IMR-90 (cell line): ENCODE data around the gene PLOD3. TPM values are rescaled to one million over a fixed set of nuclear protein-coding genes. Genes with fewer than 3 reads are reported as not detected.

Experiments used
- ATAC-seq: fragments of 200-7000 bp; cut with Tn5 transposase; 2 replicates; pipeline ENCODE4 v1.9.1; 2020; ENCODE audit warnings: low read depth, mild to moderate bottlenecking, moderate library complexity
- BruUV-seq: library from RNA; stranded (reverse); fragments of 400-500 nt; replicated peaks from 2 replicates; lab custom pipeline; 2021; lab: Mats Ljungman, UMichigan
- CTCF ChIA-PET: fragments of 300-600 bp; formaldehyde crosslinking; extraction: SDS; loops from one replicate; lab custom pipeline; 2021; ENCODE audit warnings: antibody characterized with exemption; lab: Yijun Ruan, JAX
- POLR2A ChIA-PET: fragments of 300-600 bp; sonication (Branson Sonifier 250); formaldehyde crosslinking; loops from one replicate; lab custom pipeline; 2022; ENCODE audit warnings: antibody characterized with exemption; ENCODE audit not compliant: unreplicated experiment; lab: Charles Lee
- DNase-seq: peaks from one replicate; pipeline ENCODE4 v3.0.0; 2013
- H2AFZ ChIP-seq: replicated peaks from 2 replicates; pipeline ENCODE3; 2013; ENCODE audit warnings: low read length, mild to moderate bottlenecking; ENCODE audit not compliant: poor library complexity
- H2AK5ac ChIP-seq: 2 replicates; pipeline ENCODE4 v1.6.1; 2013; ENCODE audit warnings: low read depth, low read length, inconsistent platforms
- H2AK9ac ChIP-seq: replicated peaks from 2 replicates; pipeline ENCODE3; 2013; ENCODE audit warnings: mild to moderate bottlenecking, low read depth, low read length, moderate library complexity; ENCODE audit not compliant: poor library complexity
- H2BK120ac ChIP-seq: 2 replicates; pipeline ENCODE4 v1.6.1; 2013; ENCODE audit warnings: low read depth, low read length, inconsistent platforms
- H2BK15ac ChIP-seq: 3 replicates; pipeline ENCODE4 v1.6.1; 2013; ENCODE audit warnings: low read depth, low read length, inconsistent platforms
- H2BK20ac ChIP-seq: 2 replicates; pipeline ENCODE4 v1.6.1; 2013; ENCODE audit warnings: low read depth, mild to moderate bottlenecking, inconsistent platforms, low read length, moderate library complexity
- H2BK5ac ChIP-seq: 2 replicates; pipeline ENCODE4 v1.6.1; 2013; ENCODE audit warnings: mild to moderate bottlenecking, low read depth, low read length, inconsistent platforms; ENCODE audit not compliant: poor library complexity, severe bottlenecking
- H3K14ac ChIP-seq: replicated peaks from 2 replicates; pipeline ENCODE4 v1.6.1; 2013; ENCODE audit warnings: low read depth, low read length, inconsistent platforms
- H3K18ac ChIP-seq: 2 replicates; pipeline ENCODE4 v1.6.1; 2013; ENCODE audit warnings: low read depth, low read length, control low read depth
- H3K23ac ChIP-seq: 2 replicates; pipeline ENCODE4 v1.6.1; 2013; ENCODE audit warnings: low read depth, low read length, inconsistent platforms
- H3K27ac ChIP-seq: 2 replicates; pipeline ENCODE4 v1.5.1; 2013; ENCODE audit warnings: mild to moderate bottlenecking, control low read depth, low read length; ENCODE audit not compliant: insufficient read depth
- H3K27me3 ChIP-seq: 2 replicates; pipeline ENCODE4 v1.6.1; 2013; ENCODE audit warnings: low read length; ENCODE audit not compliant: control insufficient read depth, insufficient read depth
- H3K36me3 ChIP-seq: 2 replicates; pipeline ENCODE4 v1.6.1; 2013; ENCODE audit warnings: low read length, mixed read lengths; ENCODE audit not compliant: control insufficient read depth, insufficient read depth
- H3K4ac ChIP-seq: 2 replicates; pipeline ENCODE4 v1.6.1; 2013; ENCODE audit warnings: low read depth, low read length, inconsistent platforms
- H3K4me1 ChIP-seq: 2 replicates; pipeline ENCODE4 v1.6.1; 2013; ENCODE audit warnings: low read length, mixed read lengths; ENCODE audit not compliant: control insufficient read depth, insufficient read depth
- H3K4me2 ChIP-seq: 2 replicates; pipeline ENCODE4 v1.6.1; 2013; ENCODE audit warnings: low read depth, mild to moderate bottlenecking, control low read depth, low read length, moderate library complexity
- H3K4me3 ChIP-seq: 2 replicates; pipeline ENCODE4 v1.5.1; 2013; ENCODE audit warnings: low read depth, mild to moderate bottlenecking, control low read depth, low read length, moderate library complexity; ENCODE audit not compliant: insufficient read depth
- H3K56ac ChIP-seq: 2 replicates; pipeline ENCODE4 v1.6.1; 2013; ENCODE audit warnings: low read length, inconsistent platforms; ENCODE audit not compliant: insufficient read depth; ENCODE audit errors: extremely low read depth
- H3K79me1 ChIP-seq, 2 experiments: 2 replicates each; pipeline ENCODE4 v1.6.1; 2013; ENCODE audit warnings: low read length in 2 of 2, inconsistent platforms in 1 of 2, low read depth in 1 of 2
- H3K9ac ChIP-seq: 2 replicates; pipeline ENCODE4 v1.6.1; 2013; ENCODE audit warnings: low read depth, low read length, control low read depth
- H3K9me1 ChIP-seq: 2 replicates; pipeline ENCODE4 v1.6.1; 2013; ENCODE audit warnings: low read length, inconsistent platforms; ENCODE audit not compliant: insufficient read depth
- H3K9me3 ChIP-seq: 2 replicates; pipeline ENCODE4 v1.6.1; 2013; ENCODE audit warnings: low read length; ENCODE audit not compliant: control insufficient read depth, insufficient read depth
- H4K20me1 ChIP-seq: 2 replicates; pipeline ENCODE4 v1.6.1; 2013; ENCODE audit warnings: low read length, inconsistent platforms; ENCODE audit not compliant: insufficient read depth
- H4K5ac ChIP-seq: 2 replicates; pipeline ENCODE4 v1.6.1; 2013; ENCODE audit warnings: mild to moderate bottlenecking, low read depth, low read length, control low read depth
- H4K8ac ChIP-seq, 2 experiments: 2 replicates each; pipeline ENCODE4 v1.6.1; 2013; ENCODE audit warnings: low read depth in 2 of 2, low read length in 2 of 2, control low read depth in 1 of 2, inconsistent platforms in 1 of 2
- H4K91ac ChIP-seq: 2 replicates; pipeline ENCODE4 v1.6.1; 2013; ENCODE audit warnings: low read depth, low read length, inconsistent platforms; ENCODE audit not compliant: insufficient read depth
- BHLHE40 ChIP-seq: fragments of 150-350 bp; IDR thresholded peaks from 2 replicates; pipeline ENCODE4 v1.6.1; 2016; ENCODE audit warnings: mild to moderate bottlenecking, low read depth, low read length
- CEBPB ChIP-seq: IDR thresholded peaks from 2 replicates; pipeline ENCODE4 v1.6.1; 2012; ENCODE audit warnings: low read depth, low read length, improper control_type of control experiment
- CHD1 ChIP-seq: IDR thresholded peaks from 2 replicates; pipeline ENCODE4 v1.6.1; 2012; ENCODE audit warnings: low read depth, low read length, improper control_type of control experiment
- CTCF ChIP-seq: conservative IDR thresholded peaks from 2 replicates; pipeline ENCODE4 v1.5.1; 2012; ENCODE audit warnings: mild to moderate bottlenecking, low read depth, low read length, improper control_type of control experiment
- ELK1 ChIP-seq: fragments of 150-350 bp; IDR thresholded peaks from 2 replicates; pipeline ENCODE4 v1.6.1; 2016; ENCODE audit warnings: low read depth, mild to moderate bottlenecking, low read length, moderate library complexity, borderline replicate concordance
- FOS ChIP-seq: fragments of 150-350 bp; IDR thresholded peaks from 2 replicates; pipeline ENCODE4 v1.6.1; 2016; ENCODE audit warnings: low read depth, low read length
- MAZ ChIP-seq: IDR thresholded peaks from 2 replicates; pipeline ENCODE4 v1.6.1; 2012; ENCODE audit warnings: low read depth, mild to moderate bottlenecking, low read length, improper control_type of control experiment, moderate library complexity, borderline replicate concordance
- MXI1 ChIP-seq: IDR thresholded peaks from 2 replicates; pipeline ENCODE4 v1.6.1; 2012; ENCODE audit warnings: low read depth, mild to moderate bottlenecking, low read length, moderate library complexity, borderline replicate concordance
- NFE2L2 ChIP-seq: fragments of 150-350 bp; IDR thresholded peaks from 2 replicates; pipeline ENCODE4 v1.6.1; 2016; ENCODE audit warnings: low read depth, mild to moderate bottlenecking, low read length
- POLR2A ChIP-seq: IDR thresholded peaks from 2 replicates; pipeline ENCODE4 v1.6.1; 2012; ENCODE audit warnings: mild to moderate bottlenecking, low read depth, low read length
- RCOR1 ChIP-seq: IDR thresholded peaks from 2 replicates; pipeline ENCODE4 v1.6.1; 2012; ENCODE audit warnings: mild to moderate bottlenecking, low read length, improper control_type of control experiment; ENCODE audit not compliant: insufficient replicate concordance
- RFX5 ChIP-seq: IDR thresholded peaks from 2 replicates; pipeline ENCODE4 v1.8.0; 2012; ENCODE audit warnings: low read depth, mild to moderate bottlenecking, low read length, moderate library complexity
- SMC3 ChIP-seq: fragments of 150-350 bp; IDR thresholded peaks from 2 replicates; pipeline ENCODE4 v1.6.1; 2016; ENCODE audit warnings: low read depth, mild to moderate bottlenecking, antibody characterized with exemption, low read length, moderate library complexity
- WGBS, 2 experiments: methylation state at CpG; one replicate each; pipeline versions ENCODE4 v1.1.5 to v1.1.7; 2013; ENCODE audit warnings: missing lambda C conversion rate in 2 of 2; ENCODE audit not compliant: insufficient read length in 1 of 2; ENCODE audit errors: extremely low coverage in 2 of 2; 5-methylcytosine and 5-hydroxymethylcytosine counted together
- dilution Hi-C: fragments of 300-500 bp; cut with HindIII; formaldehyde crosslinking; loops from one replicate; pipeline ENCODE4 v1.14.3; 2018; ENCODE audit warnings: low sequenced_read_pairs; ENCODE audit not compliant: unreplicated experiment
- in situ Hi-C: fragments of 300-500 bp; cut with MboI; formaldehyde crosslinking; loops from 3 replicates; pipeline ENCODE4 v1.14.3; 2019; ENCODE audit warnings: low sequenced_read_pairs, inconsistent platforms, mixed read lengths
- intact Hi-C: fragments of 100-400 bp; cut with micrococcal nuclease; formaldehyde crosslinking; loops from 2 replicates; pipeline ENCODE4 v1.10.0; 2022
- polyA plus RNA-seq, 3 experiments: library from polyadenylated mRNA; depleted of rRNA; stranded (reverse); fragments of >200 nt; gene quantifications; 2 replicates each; pipeline ENCODE4 v1.2.3, GENCODE V29; 2012; ENCODE audit warnings: low replicate concordance in 1 of 3
- total RNA-seq: library from RNA; depleted of rRNA; stranded (reverse); fragments of >200 nt; gene quantifications from 2 replicates; pipeline ENCODE4 v1.2.3, GENCODE V29; 2012
- TF ChIP-seq, protein P1 (sequence below): fragments of 150-350 bp; IDR thresholded peaks from 2 replicates; pipeline ENCODE4 v1.6.1; 2017; ENCODE audit warnings: mild to moderate bottlenecking, antibody characterized with exemption, low read length, low read depth

PLOD3 gene
- total and polyA plus RNA-seq, 2 of the 4 experiments (the other 2 are of a cell fraction), result 21.7 to 159 TPM

GRCh38 chr7:101189109-101189508 lies 28.3 kb downstream of the PLOD3 start:
- in situ Hi-C loops, result loop anchor here (5.0 kb wide), 1 partner anchor 42 kb away; no protein-coding TSS in a partner anchor
- Histone ChIP-seq H3K27ac (no peak overlapping the region), H3K56ac (no peak overlapping the region)

More at GRCh38 chr7:101189109-101189508, 28.3 kb downstream of the PLOD3 start:
- Histone ChIP-seq H3K27me3 (peaks cover 6% of the 10 kb centered on the region; the same call in 1 of the 2 replicates), H3K4ac (no peak overlapping the region), H2BK15ac (no peak overlapping the region), H3K23ac (no peak overlapping the region), H3K79me1 (no peaks in the 10 kb centered on the region), H4K5ac (no peak overlapping the region), H2BK120ac (no peak overlapping the region), H4K8ac (no peak overlapping the region), H3K14ac (no peak overlapping the region), H2AK5ac (no peak overlapping the region), H3K4me2 (no peak overlapping the region), H3K9me1 (peaks cover 7% of the 10 kb centered on the region; the same call in 1 of the 2 replicates), H2BK5ac (no peak overlapping the region), H3K4me1 (no peaks in the 10 kb centered on the region), H4K20me1 (no peaks in the 10 kb centered on the region), H4K91ac (no peak overlapping the region), H3K9ac (no peak overlapping the region), H3K36me3 (no peaks in the 10 kb centered on the region), H3K18ac (no peak overlapping the region), H3K4me3 (no peak overlapping the region), H2BK20ac (no peak overlapping the region), H2AK9ac (no peak overlapping the region), H3K9me3 (no peaks in the 10 kb centered on the region), H2AFZ (no peak overlapping the region)
- intact Hi-C loops (no loop called here), dilution Hi-C loops (no loop called here)
- DNase-seq, result no peak
- POLR2A ChIA-PET, result interaction anchor here (0.7 kb wide), 1 partner anchor 31 kb away, joined by 5 read pairs; no protein-coding TSS in a partner anchor
- 82% methylated on average over 5 of the region's 8 CpGs; no CpG with 5 or more reads in 1 of the 2 experiments for WGBS, 2 experiments
- CTCF ChIA-PET, result interaction anchor here (0.7 kb wide), 1 partner anchor 29 kb away, joined by 3 read pairs; no protein-coding TSS in a partner anchor
- TF ChIP-seq POLR2A (no peak), NFE2L2 (no peak), SMC3 (no peak), RCOR1 (no peak), MAZ (no peak), CEBPB (no peak), CHD1 (no peak), CTCF (no peak), MXI1 (no peak), BHLHE40 (no peak), RFX5 (no peak), FOS (no peak), ELK1 (no peak)
- TF ChIP-seq, protein P1, sequence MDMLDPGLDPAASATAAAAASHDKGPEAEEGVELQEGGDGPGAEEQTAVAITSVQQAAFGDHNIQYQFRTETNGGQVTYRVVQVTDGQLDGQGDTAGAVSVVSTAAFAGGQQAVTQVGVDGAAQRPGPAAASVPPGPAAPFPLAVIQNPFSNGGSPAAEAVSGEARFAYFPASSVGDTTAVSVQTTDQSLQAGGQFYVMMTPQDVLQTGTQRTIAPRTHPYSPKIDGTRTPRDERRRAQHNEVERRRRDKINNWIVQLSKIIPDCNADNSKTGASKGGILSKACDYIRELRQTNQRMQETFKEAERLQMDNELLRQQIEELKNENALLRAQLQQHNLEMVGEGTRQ, result no peak
- no peak for ATAC-seq
- BruUV-seq, result no TSS peak
